Activated T-helper 1 cell treated with anti-CD3 and anti-CD28 coated beads, Interleukin-12 subunit alpha, Interleukin-12 subunit beta, Interleukin-2, Interleukin-4 antibody, amounts not matched to agents 30 ng/mL and 10 ng/mL and 1 ng/mL, durations not matched to agents 14 hours and 24 hours and 36 hours (primary cell): ENCODE measurements around the gene TBX3. TPM values are rescaled to one million over a fixed set of nuclear protein-coding genes. Genes with fewer than 3 reads are reported as not detected.

ENCODE experiments used
- DNase-seq: peaks from one replicate; pipeline ENCODE4 v3.0.0; 2021; ENCODE audit warnings: low spot score
- H3K27ac Mint-ChIP-seq: one replicate; pipeline ENCODE4 v1.8.0; 2021; ENCODE audit warnings: mild to moderate bottlenecking, mixed read lengths
- H3K27me3 Mint-ChIP-seq: one replicate; pipeline ENCODE4 v1.8.0; 2022; ENCODE audit warnings: mild to moderate bottlenecking, moderate library complexity, mixed read lengths; ENCODE audit not compliant: insufficient read depth
- H3K36me3 Mint-ChIP-seq: one replicate; pipeline ENCODE4 v1.8.0; 2021; ENCODE audit warnings: low read depth, mixed read lengths
- H3K4me1 Mint-ChIP-seq: one replicate; pipeline ENCODE4 v1.8.0; 2021; ENCODE audit warnings: low read depth, mixed read lengths
- H3K4me3 Mint-ChIP-seq: one replicate; pipeline ENCODE4 v1.8.0; 2021; ENCODE audit warnings: mild to moderate bottlenecking, moderate library complexity, mixed read lengths
- H3K9me3 Mint-ChIP-seq: one replicate; pipeline ENCODE4 v1.8.0; 2021; ENCODE audit warnings: mixed read lengths
- intact Hi-C: fragments of 100-400 bp; cut with micrococcal nuclease; formaldehyde crosslinking; loops from one replicate; pipeline ENCODE4 v1.15.1; 2024
- total RNA-seq: library from RNA; stranded (reverse); gene quantifications from 2 replicates; pipeline ENCODE4 v1.2.3, GENCODE V29; 2022

The TBX3 gene
- total RNA-seq, 1 donor from 2014 or later, result not detected

GRCh38 chr12:114666746-114667668, 17.0 kb downstream of the TBX3 start:
- Mint-ChIP-seq H3K4me3 (no peak overlapping the region), H3K9me3 (no peaks in the 10 kb centered on the region), H3K27ac (peak overlapping the region; percentile 63), H3K27me3 (peaks cover 71% of the 10 kb centered on the region), H3K36me3 (no peaks in the 10 kb centered on the region), H3K4me1 (no peaks in the 10 kb centered on the region)
- intact Hi-C loops, result loop anchor here (2.0 to 5.0 kb wide), 4 partner anchors 26 to 1200 kb away; no protein-coding TSS in a partner anchor
- no peak for DNase-seq

GRCh38 chr12:114665411-114666260, 18.3 kb downstream of the TBX3 start:
- Mint-ChIP-seq H3K4me3 (no peak overlapping the region), H3K36me3 (no peaks in the 10 kb centered on the region), H3K9me3 (no peaks in the 10 kb centered on the region), H3K27me3 (peaks cover 59% of the 10 kb centered on the region), H3K27ac (peak overlapping the region; percentile 48), H3K4me1 (no peaks in the 10 kb centered on the region)
- DNase-seq, result no peak
- intact Hi-C loops, result loop anchor here (2.0 to 5.0 kb wide), 4 partner anchors 27 to 1198 kb away; no protein-coding TSS in a partner anchor

- no peaks in the 10 kb centered on the region for H3K36me3 Mint-ChIP-seq
- intact Hi-C loops, result loop anchor here (5.0 kb wide), 3 partner anchors 222 to 1197 kb away; no protein-coding TSS in a partner anchor
- peaks cover 50% of the 10 kb centered on the region for H3K27me3 Mint-ChIP-seq
- no peaks in the 10 kb centered on the region for H3K9me3 Mint-ChIP-seq
- no peak for DNase-seq
- peak overlapping the region; percentile 40 for H3K27ac Mint-ChIP-seq
- H3K4me1 Mint-ChIP-seq, result no peaks in the 10 kb centered on the region
- H3K4me3 Mint-ChIP-seq, result no peak overlapping the region
Measured at GRCh38 chr12:114664651-114665320, 19.2 kb downstream of the TBX3 start.

GRCh38 chr12:114662512-114663177, 21.3 kb downstream of the TBX3 start:
- no peaks in the 10 kb centered on the region for H3K9me3 Mint-ChIP-seq
- H3K4me3 Mint-ChIP-seq, result no peak overlapping the region
- no peaks in the 10 kb centered on the region for H3K4me1 Mint-ChIP-seq
- H3K27me3 Mint-ChIP-seq, result peaks cover 39% of the 10 kb centered on the region
- intact Hi-C loops, result loop anchor here (1.0 kb wide), 1 partner anchor 1255 kb away; no protein-coding TSS in a partner anchor
- peak; percentile 19 for DNase-seq
- H3K36me3 Mint-ChIP-seq, result no peaks in the 10 kb centered on the region
- H3K27ac Mint-ChIP-seq, result no peak overlapping the region

- Mint-ChIP-seq H3K9me3 (no peaks in the 10 kb centered on the region), H3K4me3 (no peak overlapping the region), H3K4me1 (no peaks in the 10 kb centered on the region), H3K27me3 (peaks cover 28% of the 10 kb centered on the region), H3K36me3 (no peaks in the 10 kb centered on the region), H3K27ac (no peak overlapping the region)
- intact Hi-C loops, result no loop called here
- no peak for DNase-seq
Measured at GRCh38 chr12:114661245-114661644, 22.7 kb downstream of the TBX3 start.

- no peaks in the 10 kb centered on the region for H3K4me1 Mint-ChIP-seq
- H3K27me3 Mint-ChIP-seq, result peaks cover 17% of the 10 kb centered on the region
- intact Hi-C loops, result no loop called here
- H3K9me3 Mint-ChIP-seq, result no peaks in the 10 kb centered on the region
- no peaks in the 10 kb centered on the region for H3K36me3 Mint-ChIP-seq
- no peak for DNase-seq
- no peak overlapping the region for H3K4me3 Mint-ChIP-seq
- no peak overlapping the region for H3K27ac Mint-ChIP-seq
Measured at GRCh38 chr12:114659084-114659483, 24.9 kb downstream of the TBX3 start.

- H3K4me1 Mint-ChIP-seq, result no peaks in the 10 kb centered on the region
- no peak for DNase-seq
- intact Hi-C loops, result no loop called here
- no peaks in the 10 kb centered on the region for H3K36me3 Mint-ChIP-seq
- no peak overlapping the region for H3K4me3 Mint-ChIP-seq
- H3K9me3 Mint-ChIP-seq, result no peaks in the 10 kb centered on the region
- H3K27ac Mint-ChIP-seq, result no peak overlapping the region
- H3K27me3 Mint-ChIP-seq, result peaks cover 6% of the 10 kb centered on the region
Measured at GRCh38 chr12:114658002-114658441, 26.0 kb downstream of the TBX3 start.

GRCh38 chr12:114657597-114657920, 26.4 kb downstream of the TBX3 start:
- Mint-ChIP-seq H3K27ac (no peak overlapping the region), H3K27me3 (peaks cover 4% of the 10 kb centered on the region), H3K36me3 (no peaks in the 10 kb centered on the region), H3K9me3 (no peaks in the 10 kb centered on the region), H3K4me3 (no peak overlapping the region), H3K4me1 (no peaks in the 10 kb centered on the region)
- no peak for DNase-seq
- intact Hi-C loops, result no loop called here

- Mint-ChIP-seq H3K36me3 (no peaks in the 10 kb centered on the region), H3K4me3 (no peak overlapping the region), H3K9me3 (no peaks in the 10 kb centered on the region), H3K27me3 (peaks cover 2% of the 10 kb centered on the region), H3K27ac (no peak overlapping the region), H3K4me1 (no peaks in the 10 kb centered on the region)
- DNase-seq, result no peak
- intact Hi-C loops, result no loop called here
Measured at GRCh38 chr12:114656906-114657596, 26.9 kb downstream of the TBX3 start.

- H3K36me3 Mint-ChIP-seq, result no peaks in the 10 kb centered on the region
Measured at GRCh38 chr12:114655934-114656749, 27.8 kb downstream of the TBX3 start.

GRCh38 chr12:114649585-114649984, 34.4 kb downstream of the TBX3 start:
- H3K4me3 Mint-ChIP-seq, result no peak overlapping the region
- H3K27me3 Mint-ChIP-seq, result no peaks in the 10 kb centered on the region
- intact Hi-C loops, result no loop called here
- H3K4me1 Mint-ChIP-seq, result no peaks in the 10 kb centered on the region
- no peak overlapping the region for H3K27ac Mint-ChIP-seq
- no peak for DNase-seq
- H3K36me3 Mint-ChIP-seq, result no peaks in the 10 kb centered on the region
- H3K9me3 Mint-ChIP-seq, result no peaks in the 10 kb centered on the region

More at GRCh38 chr12:114655934-114656749, 27.8 kb downstream of the TBX3 start:
- intact Hi-C loops, result no loop called here
- H3K4me1 Mint-ChIP-seq, result no peaks in the 10 kb centered on the region
- no peak for DNase-seq
- peaks cover 2% of the 10 kb centered on the region for H3K27me3 Mint-ChIP-seq
- no peak overlapping the region for H3K4me3 Mint-ChIP-seq
- no peak overlapping the region for H3K27ac Mint-ChIP-seq
- H3K9me3 Mint-ChIP-seq, result no peaks in the 10 kb centered on the region
